ENCODE results near the gene PRRT1. TPM values are rescaled to one million over a fixed set of nuclear protein-coding genes. Genes with fewer than 3 reads are reported as not detected.
"Not testable (repeated sequence)": the region's sequence is repeated elsewhere in the genome, so short reads cannot be mapped to it uniquely, and the experiment has no call there.

Gene PRRT1
- total RNA-seq, 2 donors from 2014 or later: 0.17 to 0.29 TPM

DNA sequence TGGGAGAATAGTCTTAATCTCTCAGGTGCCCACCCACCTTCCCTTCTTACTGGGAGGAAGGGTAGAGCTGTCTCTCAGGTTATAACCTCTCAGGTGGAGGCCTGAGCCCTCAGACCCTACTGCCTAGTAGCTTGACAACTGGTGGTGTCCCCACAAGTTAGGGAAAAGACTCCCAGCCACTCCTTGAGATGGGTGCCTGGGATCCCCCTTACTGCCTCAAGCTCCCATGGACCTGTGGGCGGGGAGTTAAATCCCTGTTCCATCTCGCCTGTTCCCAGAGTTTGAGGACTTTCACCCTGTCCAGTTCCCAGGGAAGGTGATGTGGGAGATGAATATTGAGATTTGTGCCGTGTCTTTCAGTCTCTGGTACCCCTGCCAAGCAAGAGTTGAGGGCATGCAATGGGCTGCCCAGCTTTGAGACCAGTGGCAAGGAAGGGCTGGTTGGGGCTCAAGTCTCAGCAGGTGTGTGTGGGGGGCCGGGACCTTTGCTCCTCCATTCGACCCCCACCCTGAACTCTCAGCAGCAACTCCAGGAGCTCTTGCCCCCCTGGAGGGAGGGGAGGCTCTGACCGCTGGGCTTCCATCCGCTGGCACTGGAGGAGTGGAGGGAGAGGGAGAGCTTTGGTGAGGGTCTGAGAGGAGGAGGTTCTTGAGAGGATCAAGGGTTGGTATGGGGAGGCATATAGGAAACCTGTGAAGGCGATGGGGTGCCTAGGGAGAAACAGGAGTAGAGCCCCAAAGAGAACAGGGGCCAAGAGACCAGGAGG, 39.4 kb upstream of the PRRT1 start:
- H3K9me3 Mint-ChIP-seq: no peaks in the 10 kb centered on the region
- H3K36me3 Mint-ChIP-seq (ENCODE audit: low read depth): peaks cover 68% of the 10 kb centered on the region
- peaks cover 43% of the 10 kb centered on the region for H3K4me1 Mint-ChIP-seq
- H3K27ac Mint-ChIP-seq: peak overlapping the region; percentile 98
- H3K4me3 Mint-ChIP-seq: peak overlapping the region; percentile 98
- no peaks in the 10 kb centered on the region for H3K27me3 Mint-ChIP-seq
- no peak for ATAC-seq (replicated peaks)

DNA sequence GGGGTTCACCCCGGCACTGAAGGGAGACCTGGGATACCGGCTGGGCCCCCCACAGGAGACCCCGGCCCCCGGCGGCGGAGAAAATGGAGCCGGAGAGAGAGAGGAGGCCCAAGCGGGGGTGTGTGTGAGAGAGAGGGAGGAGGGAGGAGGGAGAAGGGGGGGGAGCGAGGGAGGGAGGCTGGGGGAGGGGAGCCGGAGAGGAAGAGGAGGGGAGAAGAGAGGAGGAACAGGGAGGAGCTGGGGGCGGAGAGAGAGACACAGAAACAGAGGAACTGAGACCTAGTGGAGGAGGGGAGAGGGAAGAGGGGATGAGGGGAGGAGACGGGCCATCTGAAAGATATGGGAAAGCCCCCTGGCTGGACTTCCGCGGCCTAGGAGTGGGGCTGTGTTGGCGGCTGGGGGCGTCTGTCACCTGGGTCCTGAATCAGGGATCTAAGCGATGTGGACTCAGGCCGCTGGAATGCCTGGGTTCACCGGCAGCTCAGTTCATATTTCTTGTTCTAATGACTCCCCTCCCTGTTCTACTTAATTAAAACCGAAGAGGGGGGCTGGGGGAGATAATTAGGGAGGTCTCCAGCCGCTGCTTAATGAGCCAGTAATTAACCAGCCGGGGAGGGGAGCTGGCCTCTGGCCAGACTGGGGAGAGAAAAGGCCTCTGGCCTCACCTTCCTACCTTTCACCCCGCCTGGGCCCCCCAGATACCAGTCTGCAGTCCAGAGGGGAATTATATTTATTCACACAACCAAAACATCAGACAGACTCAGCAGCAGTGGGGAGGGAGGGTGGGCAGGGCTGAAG, 38.5 kb upstream of the PRRT1 start, which contains the start of gene PBX2:
Gene PBX2, minus strand, starts transcription at position 149 of the 798 bp plus-strand sequence. CDS start 287 bp downstream, outside the sequence.
- H3K4me1 Mint-ChIP-seq: peaks cover 48% of the 10 kb centered on the region
- peak; percentile 63 for ATAC-seq (replicated peaks)
- H3K4me3 Mint-ChIP-seq: peak within 1 kb of the TSS; percentile 98
- H3K36me3 Mint-ChIP-seq (ENCODE audit: low read depth): peaks cover 76% of the 10 kb centered on the region
- H3K27ac Mint-ChIP-seq: peak within 1 kb of the TSS; percentile 98
- H3K9me3 Mint-ChIP-seq: no peaks in the 10 kb centered on the region
- H3K27me3 Mint-ChIP-seq: no peaks in the 10 kb centered on the region

DNA sequence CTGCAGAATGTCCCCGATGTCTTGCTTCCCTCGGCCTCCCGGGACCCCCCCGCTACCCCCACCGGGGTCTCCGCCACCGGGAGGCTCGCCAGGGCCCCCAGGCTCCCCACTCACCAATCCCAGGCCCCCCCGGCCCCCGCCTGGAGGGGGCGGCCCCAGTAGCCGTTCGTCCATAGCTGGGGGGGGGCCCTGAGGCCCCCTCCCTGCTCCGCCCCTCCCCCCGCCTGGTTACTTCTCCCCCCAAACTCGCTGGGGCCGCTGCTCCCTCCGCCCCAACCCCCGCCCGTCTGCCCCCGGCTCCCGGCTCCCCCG, 38.0 kb upstream of the PRRT1 start:
- H3K36me3 Mint-ChIP-seq (ENCODE audit: low read depth): peaks cover 81% of the 10 kb centered on the region

DNA sequence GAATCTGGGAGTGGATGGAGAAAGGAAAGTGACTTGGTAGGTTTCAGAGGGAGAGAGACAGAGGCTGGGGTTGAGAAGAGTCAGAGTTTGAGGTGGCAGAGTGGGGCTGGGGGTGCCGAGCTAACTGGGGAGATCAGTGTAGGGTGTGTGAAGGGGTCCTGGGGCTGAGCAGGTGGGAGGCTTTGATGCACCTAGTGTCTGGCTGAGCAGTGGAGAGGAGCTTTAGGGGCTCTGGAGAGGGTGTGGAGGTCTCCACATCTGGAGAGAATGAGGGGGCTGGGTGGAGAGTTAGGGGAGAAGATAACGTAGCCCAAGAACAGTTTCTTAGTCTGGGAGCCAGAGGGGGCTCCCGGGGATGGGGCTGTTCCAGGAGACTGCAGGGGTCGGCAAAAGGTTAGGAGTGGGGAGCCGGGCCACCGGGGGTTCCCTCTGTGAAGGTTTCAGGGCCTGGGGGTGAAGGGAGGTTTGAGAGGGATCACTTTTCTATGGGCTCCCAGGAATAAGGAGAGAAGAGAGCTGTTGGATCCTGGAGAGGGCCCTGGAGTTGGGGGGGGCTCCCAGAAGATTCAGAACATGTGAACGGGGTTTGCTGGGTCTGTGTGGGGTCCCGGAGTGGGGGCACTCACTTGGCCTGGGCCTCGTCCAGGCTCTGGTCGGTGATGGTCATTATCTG, 37.5 kb upstream of the PRRT1 start:
- H3K4me1 Mint-ChIP-seq: peaks cover 39% of the 10 kb centered on the region
- H3K4me3 Mint-ChIP-seq: peak overlapping the region; percentile 98
- H3K27me3 Mint-ChIP-seq: no peaks in the 10 kb centered on the region
- peak overlapping the region; percentile 95 for H3K27ac Mint-ChIP-seq
- ATAC-seq (replicated peaks): no peak
- peaks cover 84% of the 10 kb centered on the region for H3K36me3 Mint-ChIP-seq (ENCODE audit: low read depth)
- no peaks in the 10 kb centered on the region for H3K9me3 Mint-ChIP-seq

More for the DNA sequence above, 38.0 kb upstream of the PRRT1 start:
- Mint-ChIP-seq H3K4me3 (peak overlapping the region; percentile 98), H3K27ac (peak overlapping the region; percentile 98), H3K9me3 (no peaks in the 10 kb centered on the region), H3K4me1 (peaks cover 42% of the 10 kb centered on the region), H3K27me3 (no peaks in the 10 kb centered on the region)
- ATAC-seq (replicated peaks): no peak

DNA sequence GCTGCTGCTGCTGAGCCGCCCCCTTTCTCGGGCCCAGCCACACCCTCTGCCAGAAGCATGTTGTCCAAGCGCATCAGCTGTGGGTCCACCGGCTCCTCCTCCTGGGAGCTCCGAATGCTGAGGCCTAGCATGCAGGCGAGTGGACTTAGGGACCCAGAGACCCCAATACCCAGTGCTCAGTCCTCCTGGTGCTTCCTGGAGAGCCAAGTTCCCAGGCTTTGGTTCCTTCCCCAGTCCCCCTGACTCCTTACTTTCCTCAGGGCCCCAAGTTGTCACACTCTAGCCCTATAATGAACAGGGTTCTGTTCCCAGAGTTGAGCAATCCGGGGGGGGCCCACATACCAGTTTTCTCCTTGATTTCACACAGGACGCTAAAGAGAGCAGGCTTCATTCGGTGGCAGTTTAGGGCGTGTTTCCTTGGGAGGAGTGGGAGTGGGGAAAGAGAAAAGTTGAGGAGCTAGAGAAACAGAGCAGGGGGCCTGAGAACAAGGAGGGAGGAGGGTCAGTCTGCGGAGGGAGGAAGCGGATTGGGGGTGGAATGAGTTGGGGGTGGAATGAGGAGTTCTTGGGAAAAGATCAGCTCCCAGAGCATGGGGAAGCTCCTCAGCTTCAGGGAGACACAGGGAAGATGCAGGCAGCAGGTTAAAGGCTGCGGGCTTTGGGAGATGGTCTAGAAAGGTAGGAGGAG, 36.8 kb upstream of the PRRT1 start:
- Mint-ChIP-seq H3K27me3 (no peaks in the 10 kb centered on the region), H3K36me3 (ENCODE audit: low read depth) (peaks cover 90% of the 10 kb centered on the region), H3K4me1 (peaks cover 33% of the 10 kb centered on the region), H3K9me3 (no peaks in the 10 kb centered on the region), H3K4me3 (peak overlapping the region; percentile 98), H3K27ac (peak overlapping the region; percentile 95)
- ATAC-seq (replicated peaks): no peak

DNA sequence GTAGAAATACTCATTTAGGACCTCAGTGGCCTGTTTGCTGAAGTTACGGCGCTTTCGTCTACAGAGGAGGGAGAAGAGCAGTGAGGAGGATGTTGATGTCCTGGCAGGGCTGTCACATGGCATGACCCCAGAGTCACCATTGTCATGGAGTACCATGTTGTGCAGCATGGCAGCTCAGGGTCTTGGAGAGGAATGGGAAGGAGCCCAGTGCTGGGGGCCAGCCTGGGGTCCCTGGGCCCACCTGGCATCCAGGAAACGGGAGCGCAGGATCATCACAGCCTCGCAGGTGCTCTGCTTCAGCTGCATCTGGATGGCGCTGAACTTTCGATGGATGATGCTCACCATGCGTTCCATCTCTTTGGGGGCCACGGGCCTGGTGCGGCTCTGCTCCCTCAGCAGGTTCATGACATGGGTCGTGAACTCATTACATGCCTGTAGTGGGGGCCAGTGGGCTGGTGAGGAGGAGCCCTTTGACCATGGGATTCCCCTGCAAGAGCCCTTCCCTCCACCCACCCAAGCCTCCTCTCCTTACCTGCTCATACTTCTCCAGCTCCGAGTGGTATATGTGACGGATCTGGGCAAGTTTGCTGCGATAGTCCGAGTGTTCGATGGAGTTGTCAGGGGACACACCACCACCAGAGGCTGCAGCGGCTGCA, 36.1 kb upstream of the PRRT1 start:
- peak overlapping the region; percentile 98 for H3K4me3 Mint-ChIP-seq
- peak overlapping the region; percentile 88 for H3K27ac Mint-ChIP-seq
- not testable (repeated sequence) for H3K9me3 Mint-ChIP-seq; ATAC-seq (replicated peaks); H3K27me3 Mint-ChIP-seq
- peaks cover 35% of the 10 kb centered on the region for H3K4me1 Mint-ChIP-seq
- peaks cover 96% of the 10 kb centered on the region for H3K36me3 Mint-ChIP-seq (ENCODE audit: low read depth)

DNA sequence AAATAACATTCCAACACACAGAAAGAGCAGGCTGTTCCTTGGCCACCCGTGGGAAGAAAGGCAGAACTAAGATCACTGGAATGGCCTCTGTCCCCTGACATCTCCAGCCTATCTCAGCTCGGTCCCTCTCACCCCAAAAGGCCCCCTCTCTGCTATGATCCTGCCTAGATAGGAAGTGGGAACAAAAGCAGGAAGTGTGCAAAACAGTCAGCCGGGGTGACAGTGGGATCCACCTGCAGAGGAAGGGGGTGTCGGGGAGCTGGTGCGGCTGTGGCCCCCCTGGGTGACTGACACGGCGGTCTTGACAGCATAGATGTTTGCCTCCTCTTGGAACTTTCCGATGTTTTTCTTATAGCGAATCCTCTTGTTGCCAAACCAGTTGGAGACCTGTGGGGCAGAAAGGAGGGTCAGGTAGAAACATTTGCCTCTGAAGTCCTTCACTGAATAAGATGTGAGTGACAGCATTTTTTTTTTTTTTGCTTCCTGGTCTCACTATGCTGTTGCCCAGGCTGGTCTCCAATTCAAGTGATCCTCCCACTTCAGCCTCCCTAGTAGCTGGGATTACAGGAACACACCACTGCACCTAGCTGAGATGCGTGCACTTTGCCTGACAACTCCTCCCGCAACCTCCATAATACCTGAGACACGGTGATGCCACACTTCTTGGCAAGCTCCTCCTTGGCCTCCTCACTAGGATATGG, 35.4 kb upstream of the PRRT1 start:
- H3K4me3 Mint-ChIP-seq: peak overlapping the region; percentile 98
- H3K9me3 Mint-ChIP-seq: no peaks in the 10 kb centered on the region
- H3K36me3 Mint-ChIP-seq (ENCODE audit: low read depth): peaks cover 96% of the 10 kb centered on the region
- no peaks in the 10 kb centered on the region for H3K27me3 Mint-ChIP-seq
- H3K4me1 Mint-ChIP-seq: peaks cover 36% of the 10 kb centered on the region
- no peak for ATAC-seq (replicated peaks)
- H3K27ac Mint-ChIP-seq: peak overlapping the region; percentile 88

DNA sequence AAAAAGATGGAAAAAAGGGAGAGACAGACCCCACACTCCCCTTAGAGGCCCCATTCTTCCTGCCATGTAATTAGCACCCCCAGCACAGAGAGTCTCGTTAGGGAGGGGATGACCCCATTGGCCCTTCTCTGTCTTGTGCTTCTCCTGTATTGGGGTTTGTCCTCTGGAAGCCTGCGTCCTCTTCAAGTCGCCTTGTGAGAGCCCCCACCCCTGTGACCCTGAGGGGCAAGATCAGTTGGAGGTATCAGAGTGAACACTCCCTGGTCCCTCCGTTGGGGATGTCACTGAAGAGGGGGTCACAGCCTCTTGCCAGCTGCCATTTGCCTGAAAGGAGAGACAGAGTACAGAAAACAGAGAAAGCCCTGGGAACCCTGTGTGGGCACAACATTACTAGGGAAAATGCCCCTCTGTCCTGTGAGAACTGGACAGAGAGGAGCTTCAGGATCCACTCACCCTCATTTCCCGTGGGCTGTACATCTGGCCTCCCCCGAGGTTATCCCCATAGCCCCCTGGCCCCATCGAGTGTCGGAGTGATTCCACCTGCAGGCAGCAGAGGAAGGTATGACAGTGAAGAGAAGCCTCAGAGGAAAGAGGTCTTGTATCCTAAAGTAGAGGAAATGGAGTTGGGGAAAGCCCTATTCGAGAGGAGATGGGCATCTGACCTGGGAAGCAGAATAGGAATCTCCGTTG, 34.6 kb upstream of the PRRT1 start:
- H3K9me3 Mint-ChIP-seq, H3K27me3 Mint-ChIP-seq: not testable (repeated sequence)
- H3K4me3 Mint-ChIP-seq: peak overlapping the region; percentile 98
- H3K27ac Mint-ChIP-seq: peak overlapping the region; percentile 88
- ATAC-seq (replicated peaks): peak; percentile 13
- peaks cover 36% of the 10 kb centered on the region for H3K4me1 Mint-ChIP-seq
- peaks cover 96% of the 10 kb centered on the region for H3K36me3 Mint-ChIP-seq (ENCODE audit: low read depth)

DNA sequence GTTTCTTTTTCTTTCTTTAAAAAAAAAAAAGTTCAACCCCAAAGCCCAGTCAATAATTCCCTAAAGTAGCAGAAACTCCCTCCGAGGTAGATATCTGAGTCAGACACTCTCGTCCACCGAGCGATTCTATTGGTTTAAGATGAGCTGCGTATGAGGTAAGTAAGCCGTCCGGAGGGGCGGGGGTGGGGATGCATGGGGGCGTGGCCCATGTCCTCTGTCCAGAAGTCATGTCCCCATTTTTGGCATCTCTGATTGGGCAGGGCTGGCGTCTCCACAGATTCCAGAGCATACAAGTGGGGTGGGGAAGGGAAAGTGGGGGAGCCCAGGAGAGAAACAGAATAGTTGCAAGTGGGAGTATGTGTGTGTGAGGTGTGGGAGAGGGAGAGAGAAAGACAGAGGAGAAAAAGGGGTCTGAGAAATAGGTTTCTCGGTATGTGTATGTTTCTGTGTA, 34.0 kb upstream of the PRRT1 start:
- peak overlapping the region; percentile 98 for H3K4me3 Mint-ChIP-seq
- peak; percentile 86 for ATAC-seq (replicated peaks)
- not testable (repeated sequence) for H3K27me3 Mint-ChIP-seq, H3K9me3 Mint-ChIP-seq
- H3K4me1 Mint-ChIP-seq: peaks cover 36% of the 10 kb centered on the region
- peak overlapping the region; percentile 88 for H3K27ac Mint-ChIP-seq
- H3K36me3 Mint-ChIP-seq (ENCODE audit: low read depth): peaks cover 96% of the 10 kb centered on the region

DNA sequence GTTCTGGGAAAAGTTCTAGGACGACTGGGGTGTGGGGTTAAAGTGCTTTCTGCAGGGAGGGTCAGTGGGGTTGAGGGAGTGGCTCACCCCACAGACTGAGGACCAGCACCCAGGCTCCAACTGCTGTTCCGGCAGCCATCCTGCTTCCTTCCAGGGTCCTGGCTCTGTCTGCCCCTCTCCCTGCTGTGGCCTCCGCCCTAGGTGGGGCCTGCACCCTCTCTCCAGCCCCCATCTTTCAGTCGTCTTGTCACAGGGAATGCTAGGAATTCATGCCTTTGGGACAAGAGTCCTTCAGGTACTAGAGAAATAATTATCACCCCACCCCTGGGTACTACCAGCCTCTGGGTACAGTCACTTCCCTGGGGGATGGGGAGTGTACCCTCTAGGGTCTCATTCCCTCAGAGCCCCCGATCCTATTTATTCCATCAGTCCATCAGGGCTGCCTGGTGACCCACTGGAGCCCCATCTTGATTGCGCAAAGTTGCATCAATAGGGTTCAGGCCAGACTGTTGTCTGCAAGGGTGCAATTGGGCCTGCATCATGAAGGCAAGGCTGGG, 32.4 kb upstream of the PRRT1 start, which contains the start of gene AGER:
Gene AGER, minus strand, starts transcription at position 170 of the 557 bp plus-strand sequence. Its CDS starts 31 bp downstream, at position 139.
- Mint-ChIP-seq H3K27ac (peak within 1 kb of the TSS; percentile 75), H3K27me3 (no peaks in the 10 kb centered on the region), H3K9me3 (no peaks in the 10 kb centered on the region), H3K36me3 (ENCODE audit: low read depth) (peaks cover 97% of the 10 kb centered on the region), H3K4me1 (peaks cover 39% of the 10 kb centered on the region), H3K4me3 (peak within 1 kb of the TSS; percentile 12)
- ATAC-seq (replicated peaks): no peak

DNA sequence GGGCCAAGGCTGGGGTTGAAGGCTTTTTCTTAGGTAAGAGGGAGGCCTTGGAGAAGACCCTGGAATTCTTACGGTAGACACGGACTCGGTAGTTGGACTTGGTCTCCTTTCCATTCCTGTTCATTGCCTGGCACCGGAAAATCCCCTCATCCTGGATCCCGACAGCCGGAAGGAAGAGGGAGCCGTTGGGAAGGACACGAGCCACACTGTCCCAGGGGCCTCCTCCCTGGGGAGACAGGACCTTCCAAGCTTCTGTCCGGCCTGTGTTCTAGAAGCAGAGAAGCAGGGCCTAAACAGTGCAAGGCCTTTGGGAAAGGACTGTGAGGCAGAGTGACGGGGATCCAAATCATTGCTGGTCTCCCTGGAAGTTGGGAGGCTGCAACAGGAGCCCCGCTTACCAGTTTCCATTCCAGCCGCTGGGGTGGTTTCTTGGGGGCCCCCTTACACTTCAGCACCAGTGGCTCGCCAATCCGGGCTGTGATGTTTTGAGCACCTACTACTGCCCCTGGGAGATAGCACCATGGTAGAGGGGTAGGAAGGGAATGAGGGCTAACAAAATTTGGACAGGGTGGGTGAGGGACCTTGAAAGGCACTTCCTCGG, 31.8 kb upstream of the PRRT1 start:
- H3K27ac Mint-ChIP-seq: peak overlapping the region; percentile 75
- H3K4me1 Mint-ChIP-seq: peaks cover 39% of the 10 kb centered on the region
- ATAC-seq (replicated peaks): no peak
- H3K4me3 Mint-ChIP-seq: peak overlapping the region; percentile 12
- H3K9me3 Mint-ChIP-seq: no peaks in the 10 kb centered on the region
- H3K27me3 Mint-ChIP-seq: no peaks in the 10 kb centered on the region
- peaks cover 97% of the 10 kb centered on the region for H3K36me3 Mint-ChIP-seq (ENCODE audit: low read depth)

DNA sequence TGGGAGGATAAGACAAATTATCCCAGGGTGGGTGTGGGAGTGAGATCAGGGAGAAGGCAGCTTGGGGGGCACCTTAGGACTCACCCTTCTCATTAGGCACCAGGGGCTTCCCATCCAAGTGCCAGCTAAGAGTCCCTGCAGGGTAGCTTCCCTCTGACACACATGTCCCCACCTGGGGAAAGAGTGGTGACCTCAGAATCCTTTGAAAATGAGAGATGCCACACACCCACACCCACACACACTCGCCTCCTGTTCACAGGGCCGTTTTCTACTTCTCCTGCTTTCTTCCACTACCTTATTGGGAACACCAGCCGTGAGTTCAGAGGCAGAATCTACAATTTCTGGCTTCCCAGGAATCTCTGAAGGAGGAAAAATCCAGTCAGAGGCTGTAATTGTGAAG, 31.3 kb upstream of the PRRT1 start:
- H3K4me1 Mint-ChIP-seq: peaks cover 37% of the 10 kb centered on the region
- ATAC-seq (replicated peaks): no peak
- H3K27me3 Mint-ChIP-seq: no peaks in the 10 kb centered on the region
- no peaks in the 10 kb centered on the region for H3K9me3 Mint-ChIP-seq
- H3K36me3 Mint-ChIP-seq (ENCODE audit: low read depth): peaks cover 97% of the 10 kb centered on the region
- peak overlapping the region; percentile 75 for H3K27ac Mint-ChIP-seq
- H3K4me3 Mint-ChIP-seq: peak overlapping the region; percentile 12

Measured in activated T-helper 17 cell treated with anti-CD3 and anti-CD28 coated beads, Interleukin-2, amount 50 U/mL, for 72 hours (primary cell).